ENCODE measurements around the gene MAGEA3.
"Not testable (repeated sequence)": the region's sequence is repeated elsewhere in the genome, so short reads cannot be mapped to it uniquely, and the experiment has no call there.

MAGEA3 gene

DNA sequence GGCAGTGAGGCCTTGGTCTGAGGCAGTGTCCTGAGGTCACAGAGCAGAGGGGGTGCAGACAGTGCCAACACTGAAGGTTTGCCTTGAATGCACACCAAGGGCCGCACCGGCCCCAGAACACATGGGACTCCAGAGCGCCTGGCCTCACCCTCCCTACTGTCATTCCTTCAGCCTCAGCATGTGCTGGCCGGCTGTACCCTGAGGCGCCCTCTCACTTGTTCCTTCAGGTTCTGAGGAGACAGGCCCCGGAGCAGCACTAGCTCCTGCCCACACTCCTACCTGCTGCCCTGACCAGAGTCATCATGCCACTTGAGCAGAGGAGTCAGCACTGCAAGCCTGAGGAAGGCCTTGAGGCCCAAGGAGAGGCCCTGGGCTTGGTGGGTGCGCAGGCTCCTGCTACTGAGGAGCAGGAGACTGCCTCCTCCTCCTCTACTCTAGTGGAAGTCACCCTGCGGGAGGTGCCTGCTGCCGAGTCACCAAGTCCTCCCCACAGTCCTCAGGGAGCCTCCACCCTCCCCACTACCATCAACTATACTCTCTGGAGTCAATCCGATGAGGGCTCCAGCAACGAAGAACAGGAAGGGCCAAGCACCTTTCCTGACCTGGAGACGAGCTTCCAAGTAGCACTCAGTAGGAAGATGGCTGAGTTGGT is 37.4 kb downstream of the MAGEA3 start:
- no peak for DNase-seq (ENCODE audit: low spot score)

DNA sequence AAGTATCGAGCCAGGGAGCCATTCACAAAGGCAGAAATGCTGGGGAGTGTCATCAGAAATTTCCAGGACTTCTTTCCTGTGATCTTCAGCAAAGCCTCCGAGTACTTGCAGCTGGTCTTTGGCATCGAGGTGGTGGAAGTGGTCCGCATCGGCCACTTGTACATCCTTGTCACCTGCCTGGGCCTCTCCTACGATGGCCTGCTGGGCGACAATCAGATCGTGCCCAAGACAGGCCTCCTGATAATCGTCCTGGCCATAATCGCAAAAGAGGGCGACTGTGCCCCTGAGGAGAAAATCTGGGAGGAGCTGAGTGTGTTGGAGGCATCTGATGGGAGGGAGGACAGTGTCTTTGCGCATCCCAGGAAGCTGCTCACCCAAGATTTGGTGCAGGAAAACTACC is 37.9 kb downstream of the MAGEA3 start:
- not testable (repeated sequence) for DNase-seq (ENCODE audit: low spot score)

- no peak for DNase-seq (ENCODE audit: low spot score)
Observed at GRCh38 chrX:152738560-152738959, 40.0 kb downstream of the MAGEA3 start.

All from LoVo (cell line).